Hippocampal formation (tissue), 2 donors: ENCODE data around the gene ALG12.
A peak's percentile ranks its signal among the peaks of the same experiment; 100 is the strongest.

Experiments used
- DNase-seq, 2 donors: peaks; one replicate each; lab custom pipeline; 2025; lab: John Stamatoyannopoulos, UW

ALG12 gene

DNA sequence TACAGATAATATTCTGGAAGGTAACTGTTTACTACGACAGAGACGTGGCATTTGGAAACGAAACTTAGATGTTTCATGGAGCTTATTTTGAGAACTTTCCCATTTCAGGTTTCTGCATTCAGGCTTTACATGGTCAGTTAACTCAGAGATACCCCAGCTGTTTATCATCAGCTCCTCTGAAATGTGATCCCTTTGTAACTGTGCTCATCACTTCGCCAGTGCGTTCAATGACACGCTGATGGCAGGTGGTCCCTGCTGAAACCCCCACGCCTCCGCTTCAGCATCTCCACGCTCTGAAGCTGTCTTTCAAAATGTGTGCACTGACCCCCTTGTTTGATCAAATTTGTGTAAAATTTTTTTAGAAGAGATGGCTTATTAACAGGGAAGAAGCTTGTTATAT is 30.5 kb downstream of the ALG12 start:
- DNase-seq, result no peak

DNA sequence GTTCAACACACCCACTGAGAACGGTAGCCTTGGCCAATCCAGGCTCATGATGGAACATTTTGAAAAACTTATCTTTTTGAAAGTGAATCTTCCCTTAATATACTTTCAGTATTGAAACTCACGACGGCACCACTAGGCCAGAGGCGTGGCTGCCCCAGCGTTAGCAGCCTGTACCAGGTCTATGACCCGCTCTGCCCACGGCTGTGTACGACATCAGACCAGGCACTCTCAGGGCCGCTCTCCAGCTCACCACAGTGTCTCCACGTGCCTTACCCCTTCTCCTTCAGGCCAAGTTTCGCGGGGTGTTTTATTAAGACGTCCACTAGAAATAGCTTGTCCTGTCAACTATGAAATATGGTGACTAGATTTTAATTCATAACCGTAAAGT is 31.2 kb downstream of the ALG12 start:
- no peak for DNase-seq

DNA sequence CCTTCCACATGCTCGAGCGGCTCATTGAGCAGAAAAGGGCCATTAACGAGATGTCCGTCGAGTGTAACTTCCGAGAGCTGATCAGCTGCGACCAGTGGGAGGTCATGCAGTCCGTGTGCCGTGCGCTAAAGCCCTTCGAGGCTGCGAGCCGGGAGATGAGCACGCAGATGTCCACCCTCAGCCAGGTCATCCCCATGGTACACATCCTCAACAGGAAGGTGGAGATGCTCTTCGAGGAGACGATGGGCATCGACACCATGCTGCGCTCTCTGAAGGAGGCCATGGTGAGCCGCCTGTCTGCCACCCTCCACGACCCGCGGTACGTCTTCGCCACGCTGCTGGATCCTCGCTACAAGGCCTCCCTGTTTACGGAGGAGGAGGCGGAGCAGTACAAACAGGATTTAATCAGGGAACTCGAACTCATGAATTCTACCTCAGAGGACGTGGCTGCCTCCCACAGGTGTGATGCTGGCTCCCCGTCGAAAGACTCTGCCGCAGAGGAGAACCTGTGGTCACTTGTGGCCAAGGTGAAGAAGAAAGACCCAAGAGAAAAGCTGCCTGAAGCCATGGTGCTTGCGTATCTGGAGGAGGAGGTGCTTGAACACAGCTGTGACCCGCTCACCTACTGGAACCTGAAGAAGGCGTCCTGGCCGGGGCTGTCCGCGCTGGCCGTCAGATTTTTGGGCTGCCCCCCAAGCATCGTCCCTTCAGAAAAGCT is 31.7 kb downstream of the ALG12 start:
- no peak for DNase-seq

DNA sequence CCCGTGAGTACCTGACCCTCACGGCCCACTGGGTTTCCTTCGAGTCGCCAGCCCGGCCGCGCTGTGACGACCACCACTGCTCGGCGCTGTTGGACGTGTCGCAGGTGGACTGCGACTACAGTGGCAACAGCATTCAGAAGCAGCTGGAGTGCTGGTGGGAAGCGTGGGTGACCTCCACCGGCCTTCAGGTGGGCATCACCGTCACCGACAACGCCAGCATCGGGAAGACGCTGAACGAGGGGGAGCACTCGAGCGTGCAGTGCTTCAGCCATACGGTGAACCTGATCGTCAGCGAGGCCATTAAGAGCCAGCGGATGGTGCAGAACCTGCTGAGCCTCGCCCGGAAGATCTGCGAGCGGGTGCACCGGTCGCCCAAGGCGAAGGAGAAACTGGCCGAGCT is 32.4 kb downstream of the ALG12 start:
- DNase-seq, result no peak

DNA sequence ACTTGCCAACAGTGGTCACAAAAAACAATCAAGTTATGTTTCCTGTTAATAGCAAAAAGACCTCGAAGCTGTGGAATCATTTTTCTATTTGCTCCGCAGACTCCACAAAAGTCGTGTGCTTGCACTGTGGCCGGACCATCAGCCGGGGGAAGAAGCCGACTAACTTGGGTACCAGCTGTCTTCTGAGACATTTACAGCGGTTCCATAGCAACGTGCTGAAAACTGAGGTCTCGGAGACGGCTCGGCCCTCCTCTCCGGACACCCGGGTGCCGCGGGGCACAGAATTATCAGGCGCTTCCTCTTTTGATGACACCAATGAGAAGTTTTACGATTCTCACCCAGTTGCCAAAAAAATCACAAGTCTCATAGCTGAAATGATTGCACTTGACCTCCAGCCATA is 33.0 kb downstream of the ALG12 start:
- no peak for DNase-seq

DNA sequence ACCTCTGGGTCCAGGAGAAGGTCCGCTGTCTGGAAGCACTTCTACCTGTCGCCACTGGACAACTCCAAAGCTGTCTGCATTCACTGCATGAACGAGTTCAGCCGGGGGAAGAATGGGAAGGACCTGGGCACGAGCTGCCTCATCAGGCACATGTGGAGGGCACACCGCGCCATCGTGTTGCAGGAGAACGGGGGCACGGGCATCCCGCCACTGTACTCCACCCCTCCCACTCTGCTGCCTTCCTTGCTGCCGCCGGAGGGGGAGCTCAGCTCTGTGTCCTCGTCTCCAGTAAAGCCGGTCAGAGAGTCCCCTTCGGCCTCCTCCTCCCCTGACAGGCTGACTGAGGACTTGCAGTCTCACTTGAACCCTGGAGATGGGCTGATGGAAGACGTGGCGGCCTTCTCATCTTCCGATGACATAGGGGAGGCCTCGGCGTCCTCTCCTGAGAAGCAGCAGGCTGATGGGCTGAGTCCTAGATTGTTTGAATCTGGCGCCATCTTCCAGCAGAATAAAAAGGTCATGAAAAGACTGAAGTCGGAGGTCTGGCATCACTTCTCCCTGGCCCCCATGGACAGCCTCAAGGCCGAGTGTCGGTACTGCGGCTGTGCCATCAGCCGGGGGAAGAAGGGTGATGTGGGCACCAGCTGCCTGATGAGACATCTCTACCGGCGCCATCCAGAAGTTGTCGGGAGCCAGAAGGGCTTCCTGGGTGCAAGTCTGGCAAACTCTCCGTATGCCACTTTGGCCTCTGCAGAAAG is 33.6 kb downstream of the ALG12 start:
- DNase-seq, result no peak

DNA sequence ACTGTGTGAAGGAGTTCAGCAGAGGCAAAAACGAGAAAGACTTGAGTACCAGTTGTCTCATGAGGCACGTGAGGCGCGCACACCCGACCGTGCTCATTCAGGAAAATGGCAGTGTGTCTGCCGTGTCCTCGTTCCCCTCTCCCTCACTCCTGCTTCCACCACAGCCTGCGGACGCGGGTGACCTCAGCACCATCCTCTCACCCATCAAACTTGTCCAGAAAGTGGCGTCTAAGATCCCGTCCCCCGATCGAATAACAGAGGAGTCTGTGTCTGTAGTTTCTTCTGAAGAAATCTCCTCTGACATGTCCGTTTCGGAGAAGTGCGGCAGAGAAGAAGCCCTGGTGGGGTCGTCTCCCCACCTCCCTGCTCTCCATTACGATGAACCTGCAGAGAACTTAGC is 34.2 kb downstream of the ALG12 start:
- no peak for DNase-seq

DNA sequence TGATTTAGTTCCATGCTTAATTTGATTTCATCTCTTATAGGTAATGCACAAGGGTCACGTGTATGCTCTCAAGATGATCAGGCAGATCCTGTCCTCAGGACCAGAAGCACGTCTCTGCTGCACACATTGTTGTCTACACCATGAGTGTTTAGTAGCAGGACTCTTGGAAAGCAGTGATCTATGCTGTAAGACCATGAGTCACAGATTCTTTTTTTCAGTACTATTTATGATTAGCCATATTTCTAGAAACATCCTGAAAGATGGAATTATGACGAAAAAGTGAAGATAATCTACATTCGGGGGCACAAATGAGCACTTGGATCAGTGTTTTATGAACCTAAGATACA is 35.0 kb downstream of the ALG12 start:
- DNase-seq, result no peak

DNA sequence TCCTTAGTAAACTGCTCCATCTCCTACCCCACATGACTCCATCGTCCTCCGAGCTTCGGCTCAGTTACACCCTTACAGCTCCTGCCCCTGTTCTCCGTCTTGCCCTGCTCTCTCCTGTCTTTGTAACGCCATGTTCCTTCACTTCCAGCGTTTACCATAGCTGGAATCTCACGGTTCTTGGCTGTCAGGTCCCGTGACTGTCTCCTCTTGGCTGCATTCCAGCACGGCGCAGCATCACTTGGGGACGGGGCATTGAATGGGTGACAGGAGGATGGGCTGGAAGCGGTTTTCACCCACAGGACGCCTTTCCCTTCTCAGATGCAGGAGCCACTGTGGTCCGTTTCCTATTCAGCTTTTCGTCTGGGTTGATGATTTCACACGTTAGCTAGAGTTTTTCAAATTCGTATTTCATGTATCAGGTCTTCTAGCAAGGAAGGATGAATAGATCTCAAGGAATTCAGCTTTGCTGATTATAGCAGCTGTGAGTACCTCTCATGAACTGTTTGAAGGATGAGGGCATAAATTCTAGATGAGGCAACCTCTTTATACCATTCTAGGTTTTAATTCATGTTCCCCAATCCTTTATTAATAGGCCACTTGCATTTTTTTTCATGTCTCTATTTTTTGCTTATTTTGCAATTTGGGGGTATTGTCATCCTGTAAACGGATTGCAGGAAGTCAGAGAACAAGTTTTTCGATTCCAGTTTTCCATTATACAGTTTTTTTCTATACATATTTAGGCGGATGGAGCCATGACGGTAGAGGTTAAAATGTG is 35.5 kb downstream of the ALG12 start:
- DNase-seq, result peak in 1 of 2 donors; percentile 7

DNA sequence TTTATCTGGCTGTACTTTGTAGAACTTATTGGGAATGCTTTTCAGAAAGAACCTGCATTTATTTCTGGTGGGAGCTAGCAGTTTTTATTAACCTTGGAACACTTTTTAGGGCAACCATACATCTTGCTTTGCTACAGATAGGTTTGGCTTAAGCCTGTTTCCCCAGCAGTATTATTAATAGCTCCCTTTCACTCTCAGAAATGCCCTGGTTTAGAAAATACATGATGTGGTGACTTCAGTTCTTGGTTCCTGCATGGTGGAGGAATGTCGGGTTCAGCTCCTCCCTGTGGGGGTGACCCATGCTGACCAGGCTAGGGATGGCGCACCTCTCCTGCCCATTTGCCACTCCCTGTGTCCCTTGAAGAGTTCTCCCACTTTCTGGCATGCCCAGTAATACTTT is 36.4 kb downstream of the ALG12 start:
- no peak for DNase-seq

DNA sequence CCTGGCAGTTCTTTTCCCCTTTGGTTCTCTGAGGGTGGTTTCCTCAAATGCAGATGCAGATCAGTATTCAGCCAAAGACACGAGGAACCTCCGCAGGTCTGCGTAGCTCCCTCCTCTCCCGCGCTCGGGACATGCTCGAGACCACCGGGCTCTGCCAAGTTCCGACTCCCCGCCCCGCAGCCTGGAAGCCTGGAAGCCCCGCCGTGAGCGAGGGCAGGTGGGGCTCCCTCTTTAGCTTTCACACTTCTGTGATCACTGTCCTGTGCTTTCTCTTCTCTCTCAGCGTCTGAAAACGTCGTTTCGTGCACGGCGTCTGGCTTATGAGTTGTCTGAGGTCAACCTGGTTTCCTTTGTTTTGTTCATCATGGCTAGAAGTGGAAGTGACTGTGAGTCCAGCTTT is 38.0 kb downstream of the ALG12 start:
- no peak for DNase-seq

DNA sequence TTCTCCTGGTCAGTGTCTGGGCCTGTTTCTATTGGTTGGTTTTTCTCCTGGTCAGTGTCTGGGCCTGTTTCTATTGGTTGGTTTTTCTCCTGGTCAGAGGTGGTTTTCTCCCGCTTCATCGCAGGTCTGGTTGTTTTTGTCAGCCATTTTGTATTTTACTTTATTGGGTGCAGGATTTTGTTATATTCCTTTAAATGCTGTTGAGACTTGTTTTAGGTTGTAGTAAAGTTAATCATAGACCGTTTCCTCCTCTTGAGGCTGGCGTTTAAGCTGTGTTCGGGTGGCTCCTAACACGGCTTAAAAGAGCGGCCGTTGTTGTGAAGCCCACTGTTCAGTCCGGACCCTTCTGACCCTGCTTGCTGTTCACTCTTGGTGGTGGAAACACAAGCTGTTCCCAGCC is 38.4 kb downstream of the ALG12 start:
- DNase-seq, result no peak

DNA sequence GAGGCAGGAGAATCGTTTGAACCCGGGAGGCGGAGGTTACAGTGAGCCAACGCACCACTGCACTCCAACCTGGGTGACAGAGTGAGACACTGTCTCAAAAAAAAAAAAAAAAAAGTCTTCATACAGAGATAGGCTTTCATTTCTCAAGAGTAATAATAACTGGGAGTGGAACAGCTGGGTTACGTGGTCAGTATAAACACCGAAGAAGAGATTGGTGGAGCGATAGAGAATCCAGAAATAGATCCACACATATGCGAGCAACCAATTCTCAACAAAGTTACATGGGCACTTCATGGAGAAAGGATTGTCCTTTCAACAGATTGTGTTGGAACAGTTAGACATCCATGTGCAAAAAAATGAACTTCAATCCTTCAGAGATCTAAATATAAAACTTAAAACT is 40.0 kb downstream of the ALG12 start:
- DNase-seq, result no peak

DNA sequence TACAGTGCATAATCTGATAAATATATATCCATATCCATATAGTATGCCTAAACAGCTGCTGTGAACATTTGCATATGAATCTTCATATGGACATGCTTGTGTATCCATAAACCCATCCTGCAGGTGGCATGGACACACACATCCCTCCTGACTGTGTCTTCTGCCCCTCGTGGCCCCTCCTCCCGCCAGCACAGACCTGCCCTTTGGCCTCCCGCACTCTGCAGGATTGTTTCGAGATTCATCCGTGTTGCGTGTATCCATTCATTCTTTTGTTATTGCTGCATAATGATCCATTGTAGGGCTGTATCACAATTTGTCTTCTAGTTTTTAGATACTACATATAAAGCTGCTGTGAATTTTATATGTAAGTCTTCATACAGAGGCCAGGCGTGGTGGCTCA is 40.6 kb downstream of the ALG12 start:
- no peak for DNase-seq

DNA sequence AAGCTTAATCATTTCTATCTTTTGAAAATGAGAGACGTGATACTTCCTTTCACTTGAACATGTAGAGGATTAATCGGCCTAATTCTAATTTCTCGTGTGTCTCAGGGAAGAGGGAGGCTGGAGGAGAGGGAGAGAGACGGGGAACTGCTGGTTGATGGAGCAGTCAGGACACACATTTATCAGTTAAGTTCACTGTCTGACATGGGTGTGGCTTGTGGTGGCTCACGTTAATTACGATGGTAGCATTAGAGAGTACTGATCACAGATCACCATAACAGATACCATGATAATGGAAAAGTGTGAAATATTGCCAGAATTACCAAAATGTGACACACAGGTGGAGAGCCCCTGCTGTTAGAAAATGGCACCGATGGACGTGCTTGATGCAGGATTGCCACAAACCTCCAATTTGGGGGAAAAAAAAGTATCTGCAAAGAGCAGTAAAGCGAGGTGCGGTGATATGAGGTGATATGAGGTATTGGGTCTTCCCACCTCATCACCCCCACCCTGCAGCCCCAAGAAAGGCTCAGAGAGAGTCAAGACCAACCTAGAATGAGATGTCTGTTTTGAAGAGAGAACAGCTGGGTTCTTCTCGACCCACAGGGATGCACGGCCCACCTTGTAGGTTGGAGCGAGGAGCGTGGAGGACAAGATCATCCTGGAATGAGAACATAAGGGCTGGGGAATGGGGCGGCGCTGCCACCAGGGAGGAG is 44.9 kb downstream of the ALG12 start:
- no peak for DNase-seq

DNA sequence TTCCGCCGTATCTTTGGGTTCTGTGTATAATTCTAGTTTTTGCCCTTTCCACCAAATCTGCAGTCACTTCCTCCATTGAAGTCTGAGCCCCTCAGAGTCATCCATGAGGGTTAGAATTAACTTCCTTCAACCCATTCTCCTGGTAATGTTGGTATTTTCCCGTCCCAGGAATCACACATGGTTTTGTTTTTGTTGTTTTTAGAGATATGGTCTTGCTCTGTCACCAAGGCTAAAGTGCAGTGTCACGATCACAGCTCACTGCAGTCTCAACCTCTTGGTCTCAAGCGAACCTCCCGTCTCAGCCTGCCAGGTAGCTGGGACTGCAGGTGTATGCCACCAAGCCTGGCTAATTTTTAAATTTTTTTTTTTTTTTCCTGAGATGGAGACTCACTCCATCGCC is 45.9 kb downstream of the ALG12 start:
- no peak for DNase-seq

DNA sequence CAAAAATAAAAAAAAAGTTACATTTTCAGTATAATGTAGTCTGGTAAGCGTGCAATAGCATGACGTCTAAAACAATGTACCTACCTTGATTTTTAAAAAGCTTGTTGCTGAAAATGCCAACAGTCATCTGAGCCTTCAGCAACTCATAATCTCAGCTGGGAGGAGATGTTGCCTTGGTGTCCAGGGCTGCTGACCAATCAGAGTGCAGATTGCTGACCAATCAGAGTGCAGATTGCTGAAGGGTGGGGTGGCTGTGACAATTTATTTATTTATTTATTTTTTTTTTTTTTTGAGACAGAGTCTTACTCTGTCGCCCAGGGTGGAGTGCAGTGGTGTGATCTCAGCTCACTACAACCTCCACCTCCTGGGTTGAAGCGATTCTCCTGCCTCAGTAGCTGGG is 46.8 kb downstream of the ALG12 start:
- DNase-seq, result no peak

DNA sequence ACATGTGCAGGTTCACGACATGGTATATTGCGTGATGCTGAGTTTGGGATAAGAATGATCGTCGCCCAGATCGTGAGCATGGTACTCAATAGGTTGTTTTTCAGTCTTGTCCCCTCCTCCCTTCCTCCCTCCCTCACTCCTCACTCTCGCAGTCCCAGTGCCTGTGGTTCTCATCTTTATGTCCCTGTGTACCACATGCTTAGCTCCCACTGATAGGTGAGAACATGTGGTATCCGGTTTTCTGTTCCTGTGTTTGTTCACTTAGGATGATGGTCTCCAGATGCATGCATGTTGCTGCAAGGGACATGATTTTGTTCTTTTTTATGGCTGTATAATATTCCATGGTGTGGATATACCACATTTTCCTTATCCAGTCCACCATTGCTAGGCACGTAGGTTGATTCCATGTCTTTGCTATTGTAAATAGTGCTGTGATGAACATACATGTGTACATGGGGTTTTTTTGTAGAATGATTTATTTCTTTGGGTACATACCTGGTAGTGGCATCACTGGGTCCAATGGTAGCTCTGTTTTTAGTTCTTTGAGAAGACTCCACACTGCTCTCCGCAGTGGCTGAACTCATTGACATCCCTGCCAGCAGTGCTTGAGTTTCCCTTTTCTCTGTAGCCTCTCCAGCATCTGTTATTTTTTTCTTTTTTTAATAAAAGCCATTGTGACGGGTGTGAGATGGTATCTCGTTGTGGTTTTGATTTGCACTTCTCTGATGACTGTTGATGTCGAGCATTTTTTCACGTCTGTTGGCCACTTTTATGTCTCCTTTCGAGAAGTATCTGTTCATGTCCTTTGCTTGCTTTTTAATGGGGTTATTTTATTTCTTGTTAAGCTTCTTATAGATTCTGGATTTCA is 48.2 kb downstream of the ALG12 start:
- no peak for DNase-seq

DNA sequence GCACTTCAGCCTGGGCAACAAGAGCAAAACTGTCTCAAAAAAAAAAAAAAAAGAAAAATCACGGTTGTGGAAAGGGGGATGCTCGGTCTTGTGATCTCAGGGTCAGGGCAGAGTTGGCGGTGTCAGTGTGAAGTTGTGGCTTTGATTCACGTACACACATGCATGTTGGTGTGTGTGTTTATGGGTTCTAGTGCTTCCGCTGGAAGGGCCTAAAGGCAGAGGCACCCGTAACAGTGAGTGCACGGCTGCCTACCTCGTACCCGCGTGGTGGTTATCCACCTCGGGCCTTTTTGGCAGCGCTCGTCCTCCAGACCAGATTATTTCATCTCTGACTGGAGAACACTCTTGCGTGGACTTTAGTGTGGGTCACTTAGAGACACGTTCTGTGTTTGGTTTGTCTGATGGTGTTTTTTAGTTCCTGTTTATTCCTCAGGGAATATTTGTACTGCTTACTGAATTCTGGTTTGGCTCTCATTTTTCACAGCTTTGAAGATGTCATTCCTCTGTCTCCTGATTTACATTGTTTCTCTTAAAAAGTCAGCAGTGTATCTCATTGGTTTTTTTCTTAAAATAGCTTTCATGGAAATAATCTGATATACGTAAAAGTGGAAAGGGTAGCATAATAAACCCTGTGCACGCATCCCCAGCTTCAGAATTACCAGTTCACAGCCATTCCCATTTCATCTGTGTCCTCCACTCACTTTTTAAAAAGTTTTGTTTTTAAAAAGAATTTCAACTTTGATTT is 49.0 kb downstream of the ALG12 start:
- no peak for DNase-seq

DNA sequence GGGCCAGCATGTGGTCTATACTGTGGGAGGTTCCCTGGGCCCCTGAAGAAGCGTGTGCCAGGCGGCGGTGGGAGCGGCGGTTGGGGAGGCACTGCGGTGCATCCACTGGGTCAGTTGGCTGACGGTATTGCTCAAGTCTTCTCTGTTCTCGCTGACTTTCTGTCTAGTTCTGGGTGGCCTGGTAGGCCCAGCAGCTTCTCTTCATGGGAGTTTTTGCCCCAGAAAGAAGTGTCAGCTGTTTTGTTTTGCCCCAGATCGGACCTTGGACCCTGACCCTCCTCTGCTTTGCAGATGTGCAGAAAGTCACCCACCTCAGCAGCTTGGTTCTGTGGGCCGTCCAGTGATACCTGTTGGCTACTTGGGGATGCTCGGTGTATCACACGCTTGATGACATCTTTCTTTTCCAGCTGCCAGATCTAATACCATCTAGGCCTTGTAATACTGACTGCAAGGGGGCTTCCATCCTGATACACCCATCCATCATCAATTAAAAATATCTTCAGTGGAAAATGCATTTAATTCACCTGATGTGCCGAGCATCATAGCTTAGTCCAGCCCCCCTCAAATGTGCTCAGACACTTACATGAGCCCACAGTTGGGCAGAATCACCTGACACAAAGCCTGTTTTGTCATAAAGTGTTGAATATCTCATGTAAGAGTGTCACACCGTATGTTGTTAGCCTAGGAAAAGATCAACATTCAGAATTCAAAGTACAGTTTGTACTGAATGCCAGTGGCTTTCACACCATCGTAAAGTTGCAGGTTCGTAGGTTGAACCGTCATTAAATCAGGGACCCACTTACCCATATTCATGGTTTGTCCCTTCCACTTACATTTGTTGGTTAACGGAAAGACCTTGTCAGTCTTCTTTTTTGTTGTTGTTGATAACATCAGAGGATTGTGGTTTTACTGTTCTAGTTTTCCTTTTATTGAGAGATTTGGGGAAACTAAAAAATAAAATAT is 50.7 kb downstream of the ALG12 start:
- DNase-seq, result no peak
